Spleen (tissue), 11 donors: Measurements from ENCODE around the gene NEDD1. TPM values are rescaled to one million over a fixed set of nuclear protein-coding genes. Genes with fewer than 3 reads are reported as not detected.

Experiments used
- DNase-seq: peaks from one replicate; pipeline ENCODE4 v3.0.0-alpha.2; 2020
- H3K27ac ChIP-seq, 8 donors: fragments of 200-600 bp; sonication (generic) in 7 of 8; 1 replicate in 4 of 8; 2 replicates in 4 of 8; pipeline versions ENCODE4 v1.5.0 to v1.8.0; 2016 to 2021; ENCODE audit warnings: inconsistent platforms in 4 of 8, mild to moderate bottlenecking in 4 of 8, moderate library complexity in 1 of 8
- H3K27me3 ChIP-seq, 7 donors: fragments of 200-600 bp; sonication (generic) in 6 of 7; replicated peaks in 1 of 7; 1 replicate in 4 of 7; 2 replicates in 3 of 7; pipeline versions ENCODE4 v1.5.0 to v1.8.0; 2016 to 2021; ENCODE audit warnings: inconsistent platforms in 3 of 7, mild to moderate bottlenecking in 1 of 7
- H3K36me3 ChIP-seq, 6 donors: fragments of 200-600 bp; sonication (generic) in 5 of 6; 1 replicate in 4 of 6; 2 replicates in 2 of 6; pipeline versions ENCODE4 v1.5.0 to v1.8.0; 2016 to 2021; ENCODE audit warnings: inconsistent platforms in 2 of 6
- H3K4me1 ChIP-seq, 6 donors: fragments of 200-600 bp; sonication (generic) in 5 of 6; 1 replicate in 3 of 6; 2 replicates in 3 of 6; pipeline versions ENCODE4 v1.5.0 to v1.8.0; 2016 to 2021; ENCODE audit warnings: inconsistent platforms in 3 of 6
- H3K4me3 ChIP-seq, 8 donors: fragments of 200-600 bp; sonication (generic) in 7 of 8; 1 replicate in 4 of 8; 2 replicates in 4 of 8; pipeline versions ENCODE4 v1.5.0 to v1.8.0; 2016 to 2021; ENCODE audit warnings: inconsistent platforms in 4 of 8, mild to moderate bottlenecking in 4 of 8, moderate library complexity in 2 of 8
- H3K9me3 ChIP-seq, 8 donors: fragments of 200-600 bp; sonication (generic) in 7 of 8; 1 replicate in 4 of 8; 2 replicates in 4 of 8; pipeline versions ENCODE4 v1.5.0 to v1.8.0; 2016 to 2021; ENCODE audit warnings: inconsistent platforms in 4 of 8
- POLR2A ChIP-seq, 3 donors: fragments of 450-650 bp; IDR thresholded peaks; one replicate each; pipeline ENCODE4 v1.5.1; 2017; ENCODE audit warnings: antibody characterized with exemption in 3 of 3, mild to moderate bottlenecking in 1 of 3
- POLR2AphosphoS5 ChIP-seq, 3 donors: sonication (generic); formaldehyde crosslinking; IDR thresholded peaks; one replicate each; pipeline ENCODE4 v1.5.1; 2017; ENCODE audit warnings: antibody characterized with exemption in 3 of 3
- whole genome bisulfite sequencing, 5 donors: extraction: QIAGEN DNeasy Blood & Tissue Kit in 3 of 5; methylation state at CpG; one replicate each; pipeline versions ENCODE4 v1.1.5 to v1.1.7; 2013 to 2018; 5-methylcytosine and 5-hydroxymethylcytosine counted together
- intact Hi-C: fragments of 100-400 bp; cut with DNase I; formaldehyde crosslinking; loops from one replicate; pipeline ENCODE4 v1.15.0; 2023; ENCODE audit warnings: low total_unique reads
- polyA plus RNA-seq, 3 donors: library from polyadenylated mRNA; stranded (reverse); fragments of 200-250 nt; gene quantifications; one replicate each; pipeline ENCODE4 v1.2.1, GENCODE V29; 2013
- total RNA-seq, 7 donors: library from RNA; depleted of rRNA in 3 of 7; stranded (reverse); fragments of >200 nt in 3 of 7; fragmentation: NEBNext Ultra II Directional in 4 of 7; extraction: Animal tissue kit (Norgen Biotek cat#: 25700) in 4 of 7; gene quantifications; one replicate each; pipeline versions ENCODE4 v1.1.0 to v1.2.1, GENCODE V29; 2016 to 2021
- TF ChIP-seq, protein P1 (sequence below), 11 experiments: fragments of 200-600 bp in 7 of 11; fragments of 450-650 bp in 4 of 11; sonication (generic) in 4 of 11; IDR thresholded peaks in 8 of 11; conservative IDR thresholded peaks in 3 of 11; 1 replicate in 7 of 11; 2 replicates in 4 of 11; pipeline versions ENCODE4 v1.4.0 to v1.8.0; 2016 to 2021; ENCODE audit warnings: antibody characterized with exemption in 11 of 11, inconsistent platforms in 4 of 11, mild to moderate bottlenecking in 1 of 11
- donor health status: healthy with polysubstance abuse.
- donor health status: DM: no; HTN: no; CAD: no; lungs with moderate emphysema.
- donor health status: DM: no; HTN: no; CAD: no.
- donor health status: Bipolar disorder and iron deficiency.
- donor health status: healthy.
- donor health status: DM: no; HTN: no; CAD: no.
- donor health status: DM: yes; HTN: yes; CAD: no.

NEDD1 gene
- total and polyA plus RNA-seq, 10 donors, result 6.0 to 35.2 (median 21.0) TPM

DNA sequence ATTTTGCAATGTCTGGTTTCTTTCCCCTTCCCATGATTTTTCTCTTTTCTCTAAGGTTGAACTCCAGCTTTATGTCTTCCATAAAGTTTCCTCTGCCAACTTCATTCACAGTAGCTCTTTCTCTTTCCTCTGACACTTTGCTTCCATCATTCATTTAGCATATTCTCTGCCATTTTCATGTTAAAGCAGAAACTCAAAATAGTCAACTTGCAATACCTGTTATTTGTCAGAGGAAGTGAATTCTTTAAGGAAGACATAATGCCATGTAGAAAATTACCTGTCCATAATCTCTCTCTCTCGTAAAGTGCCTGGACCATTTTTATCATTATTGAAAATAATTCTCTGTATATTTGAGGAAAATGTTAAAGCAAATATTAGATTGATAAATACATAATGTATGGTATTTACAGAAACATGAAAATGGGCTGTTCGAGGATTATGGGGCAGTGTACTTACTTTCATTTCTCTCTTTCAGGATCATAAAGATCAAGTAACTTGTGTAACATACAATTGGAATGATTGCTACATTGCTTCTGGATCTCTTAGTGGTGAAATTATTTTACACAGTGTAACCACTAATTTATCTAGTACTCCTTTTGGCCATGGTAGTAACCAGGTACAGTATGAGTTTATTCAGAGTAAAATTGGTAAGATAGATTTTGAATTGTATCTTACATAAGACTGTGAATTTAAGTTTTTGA, 12.6 kb downstream of the NEDD1 start:
- H3K4me1 ChIP-seq, result peaks cover 0 to 4% (median 0%) of the 10 kb centered on the region in 6 donors
- H3K36me3 ChIP-seq, result peaks cover 0 to 53% (median 12%) of the 10 kb centered on the region in 6 donors
- peaks cover 0 to 9% (median 3%) of the 10 kb centered on the region in 8 donors for H3K9me3 ChIP-seq
- DNase-seq, result no peak
- H3K4me3 ChIP-seq, result no peak overlapping the region
- intact Hi-C loops, result no loop called here
- H3K27ac ChIP-seq, result no peak overlapping the region
- TF ChIP-seq, protein P1, sequence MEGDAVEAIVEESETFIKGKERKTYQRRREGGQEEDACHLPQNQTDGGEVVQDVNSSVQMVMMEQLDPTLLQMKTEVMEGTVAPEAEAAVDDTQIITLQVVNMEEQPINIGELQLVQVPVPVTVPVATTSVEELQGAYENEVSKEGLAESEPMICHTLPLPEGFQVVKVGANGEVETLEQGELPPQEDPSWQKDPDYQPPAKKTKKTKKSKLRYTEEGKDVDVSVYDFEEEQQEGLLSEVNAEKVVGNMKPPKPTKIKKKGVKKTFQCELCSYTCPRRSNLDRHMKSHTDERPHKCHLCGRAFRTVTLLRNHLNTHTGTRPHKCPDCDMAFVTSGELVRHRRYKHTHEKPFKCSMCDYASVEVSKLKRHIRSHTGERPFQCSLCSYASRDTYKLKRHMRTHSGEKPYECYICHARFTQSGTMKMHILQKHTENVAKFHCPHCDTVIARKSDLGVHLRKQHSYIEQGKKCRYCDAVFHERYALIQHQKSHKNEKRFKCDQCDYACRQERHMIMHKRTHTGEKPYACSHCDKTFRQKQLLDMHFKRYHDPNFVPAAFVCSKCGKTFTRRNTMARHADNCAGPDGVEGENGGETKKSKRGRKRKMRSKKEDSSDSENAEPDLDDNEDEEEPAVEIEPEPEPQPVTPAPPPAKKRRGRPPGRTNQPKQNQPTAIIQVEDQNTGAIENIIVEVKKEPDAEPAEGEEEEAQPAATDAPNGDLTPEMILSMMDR (IDR thresholded peaks at IDR 0.05 in 8 of 11, conservative IDR thresholded peaks at IDR 0.05 in 3 of 11), result no peak
- TF ChIP-seq POLR2AphosphoS5 (IDR thresholded peaks at IDR 0.05), result no peak
- TF ChIP-seq POLR2A (IDR thresholded peaks at IDR 0.05), result no peak
- WGBS, 5 donors, result 81 to 93% (median 90%) methylated on average over 2 of the region's 2 CpGs
- no peaks in the 10 kb centered on the region for H3K27me3 ChIP-seq

DNA sequence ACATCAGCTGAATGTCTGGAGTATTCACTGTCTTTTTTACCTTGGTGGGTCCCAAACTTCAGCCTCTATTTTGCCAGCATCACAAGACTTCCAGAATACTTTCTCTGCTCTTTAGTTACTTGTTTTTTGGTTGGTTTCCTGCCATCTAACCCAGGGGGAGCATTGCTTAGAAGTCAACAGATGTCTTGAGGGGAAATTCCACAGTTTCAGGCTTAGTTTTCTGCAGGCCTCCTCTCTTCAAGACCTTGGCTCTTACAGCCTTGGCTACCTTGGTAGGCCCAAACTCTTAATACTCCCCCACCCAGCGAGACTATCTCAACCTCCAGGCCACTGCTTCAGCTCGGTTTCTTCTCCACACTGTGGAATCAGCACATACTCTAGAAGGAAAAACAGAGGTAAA, 41.7 kb downstream of the NEDD1 start:
- 93 to 100% (median 94%) methylated on average over 2 of the region's 2 CpGs for WGBS, 5 donors
- intact Hi-C loops, result no loop called here

DNA sequence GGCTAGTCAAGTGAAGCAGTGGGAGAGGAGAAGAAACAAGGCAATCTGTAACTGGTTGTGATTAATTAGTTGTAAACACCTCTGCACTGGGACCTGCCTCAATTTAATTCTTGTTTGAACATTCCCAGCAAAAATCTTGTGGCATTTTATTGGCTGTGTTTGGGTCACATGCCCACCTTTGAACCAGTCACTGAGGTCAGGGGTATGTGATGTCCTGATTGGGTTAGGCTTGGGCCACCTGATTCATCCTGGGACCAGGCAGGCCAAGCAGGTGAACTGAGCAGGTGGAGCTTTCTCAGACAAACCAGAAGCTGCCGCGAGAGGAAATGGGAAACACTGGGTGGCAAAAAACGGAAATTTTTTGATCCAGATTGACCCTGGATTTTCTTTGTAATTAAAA, 72.5 kb downstream of the NEDD1 start:
- no peaks in the 10 kb centered on the region for H3K4me1 ChIP-seq
- H3K36me3 ChIP-seq, result no peaks in the 10 kb centered on the region
- H3K9me3 ChIP-seq, result no peaks in the 10 kb centered on the region
- H3K4me3 ChIP-seq, result no peak overlapping the region
- intact Hi-C loops, result no loop called here
- DNase-seq, result no peak
- H3K27me3 ChIP-seq, result peaks cover 0 to 6% (median 0%) of the 10 kb centered on the region in 7 donors
- 80 to 93% (median 89%) methylated on average over 3 of the region's 3 CpGs for WGBS, 5 donors
- no peak overlapping the region for H3K27ac ChIP-seq
- TF ChIP-seq POLR2AphosphoS5 (IDR thresholded peaks at IDR 0.05) (no peak), POLR2A (IDR thresholded peaks at IDR 0.05) (no peak)
- TF ChIP-seq, protein P1 (IDR thresholded peaks at IDR 0.05 in 8 of 11, conservative IDR thresholded peaks at IDR 0.05 in 3 of 11), result no peak

More for the DNA sequence above, 41.7 kb downstream of the NEDD1 start:
- H3K4me3 ChIP-seq, result no peak overlapping the region
- H3K27ac ChIP-seq, result no peak overlapping the region
- H3K9me3 ChIP-seq, result no peaks in the 10 kb centered on the region
- H3K27me3 ChIP-seq, result no peaks in the 10 kb centered on the region
- no peak for DNase-seq
- H3K36me3 ChIP-seq, result peaks cover 0 to 100% (median 43%) of the 10 kb centered on the region in 6 donors
- no peaks in the 10 kb centered on the region for H3K4me1 ChIP-seq
- TF ChIP-seq POLR2AphosphoS5 (IDR thresholded peaks at IDR 0.05) (no peak), POLR2A (IDR thresholded peaks at IDR 0.05) (no peak)
- TF ChIP-seq, protein P1 (IDR thresholded peaks at IDR 0.05 in 8 of 11, conservative IDR thresholded peaks at IDR 0.05 in 3 of 11), result no peak

DNA sequence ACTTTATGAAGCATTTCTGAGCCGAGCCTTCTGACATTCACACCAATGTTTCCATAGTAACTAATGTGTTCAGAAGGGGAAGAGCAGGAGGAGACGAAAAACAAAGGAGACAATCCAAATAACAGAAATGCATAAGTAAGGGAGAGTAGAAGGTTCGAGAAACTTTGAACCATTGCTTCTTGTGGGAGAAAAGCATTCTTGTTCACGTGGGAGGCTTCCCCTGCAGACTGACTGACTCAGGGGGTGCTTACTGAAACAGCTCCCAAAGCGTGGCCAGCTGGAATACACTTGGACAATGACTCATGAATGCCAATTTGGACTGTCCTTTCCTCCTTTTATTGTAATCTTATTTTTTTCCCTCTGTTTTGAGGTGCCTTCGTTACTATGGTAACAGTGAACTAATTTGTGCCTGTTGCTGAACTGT, 73.9 kb downstream of the NEDD1 start:
- Histone ChIP-seq H3K9me3 (no peaks in the 10 kb centered on the region), H3K4me3 (no peak overlapping the region), H3K36me3 (no peaks in the 10 kb centered on the region), H3K4me1 (peaks cover 0 to 10% (median 8%) of the 10 kb centered on the region in 6 donors), H3K27ac (no peak overlapping the region), H3K27me3 (peaks cover 0 to 21% (median 6%) of the 10 kb centered on the region in 7 donors)
- TF ChIP-seq, protein P1 (IDR thresholded peaks at IDR 0.05 in 8 of 11, conservative IDR thresholded peaks at IDR 0.05 in 3 of 11), result no peak
- TF ChIP-seq POLR2A (IDR thresholded peaks at IDR 0.05) (no peak), POLR2AphosphoS5 (IDR thresholded peaks at IDR 0.05) (no peak)
- DNase-seq, result no peak
- WGBS, 5 donors, result 57 to 68% (median 64%) methylated on average over 6 of the region's 6 CpGs
- intact Hi-C loops, result loop anchor here (5.0 kb wide), 1 partner anchor 404 kb away; no protein-coding TSS in a partner anchor
